Ishikawa (cell line): ENCODE data around the gene HES6.

Experiments used
- CEBPB ChIP-seq: IDR thresholded peaks from 2 replicates; pipeline ENCODE4 v1.6.1; 2012
- CREB1 ChIP-seq: IDR thresholded peaks from 2 replicates; pipeline ENCODE4 v1.6.1; 2012; ENCODE audit warnings: low read depth
- EGR1 ChIP-seq: IDR thresholded peaks from 2 replicates; pipeline ENCODE4 v1.6.1; 2012
- EP300 ChIP-seq: IDR thresholded peaks from 2 replicates; pipeline ENCODE4 v1.6.1; 2012; ENCODE audit warnings: borderline replicate concordance
- FOXM1 ChIP-seq: IDR thresholded peaks from 2 replicates; pipeline ENCODE4 v1.6.1; 2012; ENCODE audit warnings: low read depth, borderline replicate concordance
- NFIC ChIP-seq: IDR thresholded peaks from 2 replicates; pipeline ENCODE4 v1.6.1; 2012
- RAD21 ChIP-seq: IDR thresholded peaks from 2 replicates; pipeline ENCODE4 v1.6.1; 2012; ENCODE audit warnings: low read depth
- TAF1 ChIP-seq: IDR thresholded peaks from 2 replicates; pipeline ENCODE4 v1.6.1; 2012; ENCODE audit warnings: low read depth, mild to moderate bottlenecking
- TCF12 ChIP-seq: IDR thresholded peaks from 2 replicates; pipeline ENCODE4 v1.6.1; 2012; ENCODE audit warnings: low read depth
- TEAD4 ChIP-seq: IDR thresholded peaks from 2 replicates; pipeline ENCODE4 v1.6.1; 2012
- YY1 ChIP-seq: IDR thresholded peaks from 2 replicates; pipeline ENCODE4 v1.6.1; 2012; ENCODE audit warnings: low read depth
- ZBTB7A ChIP-seq: IDR thresholded peaks from 2 replicates; pipeline ENCODE4 v1.6.1; 2012; ENCODE audit warnings: low read depth
- TF ChIP-seq, protein P1 (sequence below): IDR thresholded peaks from 2 replicates; pipeline ENCODE4 v1.6.1; 2012; ENCODE audit warnings: low read depth, mild to moderate bottlenecking
- TF ChIP-seq, protein P2 (sequence below): IDR thresholded peaks from 2 replicates; pipeline ENCODE4 v1.6.1; 2012
- TF ChIP-seq, protein P3 (sequence below): IDR thresholded peaks from 2 replicates; pipeline ENCODE4 v1.6.1; 2012

Gene HES6

DNA sequence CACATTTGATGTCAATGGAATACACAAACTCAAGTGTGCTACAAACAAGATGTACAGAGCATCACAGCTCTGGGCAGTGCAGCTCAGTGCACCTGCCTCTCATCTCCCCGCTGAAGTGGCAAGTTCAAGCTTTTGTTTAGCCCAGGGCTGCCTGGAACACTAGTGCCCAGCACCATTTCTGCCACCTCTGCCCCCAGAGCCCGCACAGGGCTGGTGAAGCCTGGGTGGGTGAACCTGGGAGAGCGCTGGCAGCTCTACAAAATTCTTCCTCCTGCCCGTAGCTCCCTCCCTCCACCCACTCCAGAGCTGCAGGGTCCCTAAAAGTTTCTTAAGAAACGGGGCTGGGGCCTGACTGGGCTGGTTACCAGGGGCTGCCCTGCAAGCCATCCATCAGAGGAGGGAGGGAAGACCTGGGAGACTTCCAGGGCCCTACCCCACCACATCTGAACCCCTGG lies 1.5 kb downstream of the HES6 start:
- TF ChIP-seq CREB1, result no peak
- no peak for TF ChIP-seq FOXM1
- TF ChIP-seq, protein P1, sequence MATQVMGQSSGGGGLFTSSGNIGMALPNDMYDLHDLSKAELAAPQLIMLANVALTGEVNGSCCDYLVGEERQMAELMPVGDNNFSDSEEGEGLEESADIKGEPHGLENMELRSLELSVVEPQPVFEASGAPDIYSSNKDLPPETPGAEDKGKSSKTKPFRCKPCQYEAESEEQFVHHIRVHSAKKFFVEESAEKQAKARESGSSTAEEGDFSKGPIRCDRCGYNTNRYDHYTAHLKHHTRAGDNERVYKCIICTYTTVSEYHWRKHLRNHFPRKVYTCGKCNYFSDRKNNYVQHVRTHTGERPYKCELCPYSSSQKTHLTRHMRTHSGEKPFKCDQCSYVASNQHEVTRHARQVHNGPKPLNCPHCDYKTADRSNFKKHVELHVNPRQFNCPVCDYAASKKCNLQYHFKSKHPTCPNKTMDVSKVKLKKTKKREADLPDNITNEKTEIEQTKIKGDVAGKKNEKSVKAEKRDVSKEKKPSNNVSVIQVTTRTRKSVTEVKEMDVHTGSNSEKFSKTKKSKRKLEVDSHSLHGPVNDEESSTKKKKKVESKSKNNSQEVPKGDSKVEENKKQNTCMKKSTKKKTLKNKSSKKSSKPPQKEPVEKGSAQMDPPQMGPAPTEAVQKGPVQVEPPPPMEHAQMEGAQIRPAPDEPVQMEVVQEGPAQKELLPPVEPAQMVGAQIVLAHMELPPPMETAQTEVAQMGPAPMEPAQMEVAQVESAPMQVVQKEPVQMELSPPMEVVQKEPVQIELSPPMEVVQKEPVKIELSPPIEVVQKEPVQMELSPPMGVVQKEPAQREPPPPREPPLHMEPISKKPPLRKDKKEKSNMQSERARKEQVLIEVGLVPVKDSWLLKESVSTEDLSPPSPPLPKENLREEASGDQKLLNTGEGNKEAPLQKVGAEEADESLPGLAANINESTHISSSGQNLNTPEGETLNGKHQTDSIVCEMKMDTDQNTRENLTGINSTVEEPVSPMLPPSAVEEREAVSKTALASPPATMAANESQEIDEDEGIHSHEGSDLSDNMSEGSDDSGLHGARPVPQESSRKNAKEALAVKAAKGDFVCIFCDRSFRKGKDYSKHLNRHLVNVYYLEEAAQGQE, result no peak
- TF ChIP-seq, protein P2, sequence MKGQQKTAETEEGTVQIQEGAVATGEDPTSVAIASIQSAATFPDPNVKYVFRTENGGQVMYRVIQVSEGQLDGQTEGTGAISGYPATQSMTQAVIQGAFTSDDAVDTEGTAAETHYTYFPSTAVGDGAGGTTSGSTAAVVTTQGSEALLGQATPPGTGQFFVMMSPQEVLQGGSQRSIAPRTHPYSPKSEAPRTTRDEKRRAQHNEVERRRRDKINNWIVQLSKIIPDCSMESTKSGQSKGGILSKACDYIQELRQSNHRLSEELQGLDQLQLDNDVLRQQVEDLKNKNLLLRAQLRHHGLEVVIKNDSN, result no peak
- no peak for TF ChIP-seq TEAD4
- TF ChIP-seq ZBTB7A, result no peak
- TF ChIP-seq, protein P3, sequence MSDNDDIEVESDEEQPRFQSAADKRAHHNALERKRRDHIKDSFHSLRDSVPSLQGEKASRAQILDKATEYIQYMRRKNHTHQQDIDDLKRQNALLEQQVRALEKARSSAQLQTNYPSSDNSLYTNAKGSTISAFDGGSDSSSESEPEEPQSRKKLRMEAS, result no peak
- TF ChIP-seq YY1, result no peak

DNA sequence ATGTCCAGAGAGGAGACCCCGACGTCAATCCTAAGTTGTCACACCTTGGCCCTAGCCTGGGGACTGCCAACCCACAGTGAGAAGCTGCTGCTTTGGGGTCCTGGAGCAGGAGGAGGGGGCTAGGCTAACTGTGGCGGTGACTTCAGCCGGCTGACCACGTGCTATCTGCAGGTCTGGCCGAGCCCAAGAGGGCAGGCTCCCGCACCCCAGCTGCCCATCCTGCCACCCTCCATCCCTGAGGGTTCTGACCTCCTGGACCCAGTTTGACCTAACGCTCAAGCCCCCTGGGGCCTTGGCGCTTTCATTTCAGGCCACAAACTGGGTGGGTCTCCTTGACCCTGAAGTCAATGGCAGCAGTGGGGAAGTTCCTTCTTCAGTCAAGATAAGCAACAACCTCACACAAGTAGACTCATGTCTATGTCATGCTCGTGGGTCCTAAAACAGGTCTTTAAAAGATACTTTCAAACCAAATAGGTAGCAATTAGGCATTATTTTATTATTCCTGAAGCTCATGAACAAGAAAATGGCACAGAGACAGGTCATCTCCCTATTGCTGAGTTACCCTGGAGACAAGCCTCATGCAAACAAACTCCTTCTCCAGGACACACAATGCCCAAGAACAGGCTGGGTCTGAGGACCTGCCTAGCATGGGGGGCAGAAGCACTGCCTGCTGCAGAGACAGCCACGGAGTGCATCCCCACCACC lies 2.3 kb downstream of the HES6 start:
- TF ChIP-seq CEBPB (no peak), CREB1 (no peak), FOXM1 (no peak), ZBTB7A (no peak), EP300 (no peak), YY1 (no peak), TCF12 (no peak)
- TF ChIP-seq, protein P3, result no peak

DNA sequence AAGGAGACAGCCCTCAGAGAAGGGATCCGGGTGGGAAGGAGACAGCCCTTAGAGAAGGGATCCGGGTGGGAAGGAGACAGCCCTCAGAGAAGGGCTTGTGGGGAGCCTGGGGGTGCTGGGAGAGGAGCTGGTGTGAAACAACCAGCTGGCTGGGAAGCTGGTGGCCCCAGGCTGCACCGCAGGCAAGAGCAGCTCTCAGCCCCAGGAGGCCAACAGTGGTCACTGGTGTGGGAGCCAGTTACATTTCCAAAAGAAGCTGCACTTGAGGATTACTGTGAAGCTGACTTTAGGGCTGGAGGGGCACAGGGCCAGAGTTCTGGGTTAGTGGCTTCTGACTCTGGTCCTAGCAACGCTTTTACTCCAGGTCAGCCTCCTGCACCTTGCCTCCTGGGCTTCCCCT lies 3.3 kb downstream of the HES6 start:
- TF ChIP-seq, protein P2, result no peak
- TF ChIP-seq RAD21 (no peak), EP300 (no peak), NFIC (no peak), TCF12 (no peak), FOXM1 (no peak), TEAD4 (no peak), YY1 (no peak), ZBTB7A (no peak), CEBPB (no peak), TAF1 (no peak), EGR1 (no peak)
- TF ChIP-seq, protein P3, result no peak
- TF ChIP-seq, protein P1, result no peak

DNA sequence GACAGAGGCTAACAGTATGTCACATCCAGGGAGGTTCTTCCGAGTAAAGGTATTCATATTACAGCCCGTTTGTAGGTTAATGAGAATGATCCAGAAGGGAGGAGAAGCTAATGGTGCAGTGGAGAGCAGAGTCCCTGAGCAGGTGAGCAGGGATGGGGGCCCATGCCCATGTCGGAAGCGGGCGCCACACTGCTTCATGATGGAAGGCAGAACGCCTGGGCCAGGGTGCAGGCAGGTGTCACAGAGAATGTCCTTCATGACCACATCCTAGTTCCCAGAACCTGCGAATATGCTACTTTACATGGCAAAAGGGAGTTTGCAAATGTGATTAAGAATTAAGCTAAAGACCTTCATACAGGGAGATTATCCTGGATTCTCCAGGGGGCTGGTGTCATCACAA lies 4.0 kb downstream of the HES6 start:
- no peak for TF ChIP-seq CEBPB
- TF ChIP-seq TAF1, result no peak
- TF ChIP-seq NFIC, result no peak
- no peak for TF ChIP-seq TCF12
- no peak for TF ChIP-seq TEAD4
- no peak for TF ChIP-seq CREB1
- TF ChIP-seq, protein P1, result no peak
- TF ChIP-seq, protein P3, result no peak
- no peak for TF ChIP-seq YY1
- TF ChIP-seq RAD21, result no peak
- TF ChIP-seq, protein P2, result no peak
- no peak for TF ChIP-seq EP300
- TF ChIP-seq FOXM1, result no peak
- no peak for TF ChIP-seq EGR1
- TF ChIP-seq ZBTB7A, result no peak
